NCI-H526 treated with DMSO at 0.1 percent for 48 hours (cell line): ENCODE measurements around the gene RPL7L1.
"Not testable (repeated sequence)": the region's sequence is repeated elsewhere in the genome, so short reads cannot be mapped to it uniquely, and the experiment has no call there.

Source experiments
- DNase-seq: peaks from one replicate; lab custom pipeline; 2025; lab: John Stamatoyannopoulos, UW

RPL7L1 gene

DNA sequence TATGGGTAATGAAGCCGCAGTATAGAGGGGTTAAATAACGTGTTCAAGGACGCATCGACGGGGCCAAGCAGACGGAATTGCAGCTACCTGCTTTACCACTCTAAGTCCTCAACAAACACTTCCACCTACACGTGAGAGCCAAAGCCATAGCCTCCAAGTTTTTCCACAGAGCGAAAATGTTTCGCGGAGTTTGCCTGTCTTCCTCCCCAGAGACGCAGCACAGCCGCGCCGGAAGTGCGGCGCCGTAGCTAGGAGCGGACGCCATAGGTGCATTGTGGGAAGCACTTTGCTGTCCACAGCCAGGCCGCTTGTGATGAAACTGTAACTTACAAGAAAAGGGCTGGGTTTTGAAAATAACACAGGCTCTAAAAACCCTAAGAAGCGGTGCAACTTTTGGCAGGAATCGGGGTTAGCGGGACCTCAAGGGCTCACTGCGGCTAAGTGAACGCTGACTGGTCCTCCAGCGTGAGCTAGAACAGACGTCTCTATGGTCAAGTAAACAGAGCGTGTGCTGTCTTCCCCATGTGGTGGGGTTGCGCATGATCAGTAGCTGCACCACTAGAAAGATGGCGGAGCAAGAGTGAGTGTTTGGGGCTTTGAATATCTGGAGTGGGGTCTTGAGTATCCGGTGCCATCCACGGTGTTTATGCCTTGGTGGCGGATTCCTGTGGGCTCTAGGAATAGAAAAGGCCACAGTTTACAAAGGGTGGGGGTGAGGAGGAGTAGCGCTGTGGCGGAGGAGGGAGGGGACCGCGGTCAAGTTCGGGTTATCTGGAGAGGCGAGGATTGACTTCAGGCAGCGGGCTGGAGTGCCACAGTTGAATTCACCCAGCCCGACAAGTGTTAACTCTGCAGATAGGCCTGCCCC, at the start of gene RPL7L1:
TSS of gene RPL7L1 (plus strand) at position 245 of the 868 bp plus-strand sequence. CDS start at position 540, 295 bp downstream.
- peak; percentile 85 for DNase-seq

GRCh38 chr6:42831237-42831636, 48.2 kb upstream of the RPL7L1 start:
- no peak for DNase-seq

- no peak for DNase-seq
Measured at GRCh38 chr6:42834056-42834455, 45.4 kb upstream of the RPL7L1 start.

- no peak for DNase-seq
Measured at GRCh38 chr6:42841844-42842584, 37.4 kb upstream of the RPL7L1 start.

DNA sequence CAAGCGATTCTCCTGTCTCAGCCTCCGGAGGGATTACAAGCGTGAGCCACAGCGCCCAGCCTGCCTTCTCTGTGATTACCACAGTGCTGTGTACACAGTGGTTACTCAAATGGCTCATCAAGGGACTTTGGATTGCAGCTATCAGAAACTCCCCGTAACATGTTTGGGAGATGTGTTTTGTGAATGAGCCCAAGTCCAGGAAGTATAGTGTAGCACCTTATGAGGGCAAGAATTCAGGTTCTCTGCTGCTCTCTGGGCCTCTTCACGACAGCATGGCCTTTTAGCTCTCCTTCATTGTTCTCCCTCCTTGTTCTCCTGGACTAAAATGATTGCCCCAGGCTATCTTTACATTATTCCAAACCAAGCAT, 34.1 kb upstream of the RPL7L1 start:
- no peak for DNase-seq

- DNase-seq = no peak
Measured at GRCh38 chr6:42846505-42846904, 32.9 kb upstream of the RPL7L1 start.

- DNase-seq = no peak
Measured at GRCh38 chr6:42848700-42849099, 30.7 kb upstream of the RPL7L1 start.

DNA sequence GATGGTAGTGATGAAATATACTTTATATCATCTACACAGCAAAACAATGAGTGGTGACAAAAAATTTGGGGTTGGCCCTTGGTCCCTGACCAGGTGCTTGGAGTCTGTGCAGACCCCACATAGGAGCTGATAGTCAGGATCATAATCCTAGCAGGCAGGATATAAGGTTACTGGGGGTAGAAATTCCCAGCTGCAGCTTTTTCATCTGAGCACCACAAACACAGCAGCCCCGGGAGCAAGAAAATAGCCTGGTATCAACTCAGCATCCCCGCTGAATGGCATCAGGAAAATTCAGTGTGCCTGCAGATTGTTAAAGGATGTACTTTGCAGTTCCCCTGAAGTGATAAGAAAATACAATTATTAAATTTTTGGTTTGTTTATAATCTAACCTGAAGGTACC, 27.8 kb upstream of the RPL7L1 start:
- DNase-seq = no peak

DNA sequence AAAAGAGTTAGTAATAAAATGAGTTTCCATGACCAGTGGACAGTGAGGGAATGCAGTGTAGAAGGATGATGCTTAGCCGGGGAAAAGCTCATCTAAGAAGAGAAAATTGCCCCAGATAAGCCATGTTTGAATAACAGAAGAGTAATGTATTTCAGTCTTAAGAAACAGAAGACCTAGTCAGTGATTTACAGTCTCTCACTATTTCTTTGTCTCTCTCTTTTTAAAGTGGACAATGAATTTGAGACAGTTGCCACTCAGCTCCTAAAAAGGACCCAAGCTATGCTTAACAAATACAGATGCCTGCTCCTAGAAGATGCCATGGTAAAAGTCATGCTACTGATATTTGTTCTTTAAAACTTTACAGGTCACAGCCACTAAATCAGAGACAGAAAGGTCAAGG, 19.4 kb upstream of the RPL7L1 start:
- DNase-seq = no peak

- DNase-seq = no peak
Measured at GRCh38 chr6:42860481-42860880, 18.9 kb upstream of the RPL7L1 start.

- no peak for DNase-seq
Measured at GRCh38 chr6:42864602-42865001, 14.8 kb upstream of the RPL7L1 start.

GRCh38 chr6:42870145-42870936, 9.1 kb upstream of the RPL7L1 start:
- DNase-seq = no peak

- DNase-seq = no peak
Measured at GRCh38 chr6:42871711-42872110, 7.7 kb upstream of the RPL7L1 start.

GRCh38 chr6:42873313-42873712, 6.1 kb upstream of the RPL7L1 start:
- DNase-seq = no peak

DNA sequence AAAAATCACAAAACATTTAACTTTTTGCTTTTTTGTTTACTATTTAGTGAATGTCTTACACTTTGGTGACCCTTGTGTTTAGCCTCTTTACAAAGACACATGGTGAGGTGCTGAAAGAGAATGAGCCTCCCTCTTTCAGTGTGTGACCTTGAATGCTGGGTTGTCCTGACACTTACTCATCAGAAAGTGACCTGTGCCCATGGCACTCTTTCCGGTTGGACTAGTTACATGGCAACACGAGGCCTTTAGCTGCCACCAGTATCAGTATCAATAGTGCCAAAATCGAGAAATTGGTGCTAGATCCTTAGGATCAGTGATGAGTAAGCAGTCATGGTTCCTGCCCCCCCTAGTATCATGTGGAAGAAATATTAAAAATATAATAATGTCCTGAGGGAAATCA, 1.7 kb upstream of the RPL7L1 start:
- DNase-seq = no peak

DNA sequence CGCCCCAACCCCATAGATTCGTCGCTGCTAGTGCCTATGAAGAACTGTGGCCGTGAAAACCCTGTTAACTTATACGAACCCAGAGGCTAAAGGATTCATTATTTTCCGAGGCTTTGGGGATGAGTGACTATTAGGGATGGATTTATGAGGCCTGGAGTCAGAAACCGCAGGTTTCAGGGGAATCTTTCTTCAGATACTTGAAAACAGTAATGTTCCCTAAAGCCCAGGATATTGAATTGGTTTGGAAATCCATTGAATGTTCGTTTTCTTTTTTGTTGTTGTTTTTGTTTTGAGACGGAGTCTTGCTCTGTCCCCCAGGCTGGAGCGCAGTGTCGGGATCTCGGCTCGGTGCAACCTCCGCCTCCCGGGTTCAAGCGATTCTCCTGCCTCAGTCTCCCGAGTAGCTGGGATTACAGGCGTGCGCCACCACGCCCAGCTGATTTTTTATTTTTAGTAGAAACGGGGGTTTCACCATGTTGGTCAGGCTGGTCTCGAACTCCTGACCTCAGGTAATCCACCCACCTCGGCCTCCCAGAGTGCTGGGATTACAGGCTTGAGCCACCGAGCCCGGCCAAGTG, 913 bp downstream of the RPL7L1 start:
- DNase-seq = not testable (repeated sequence)

DNA sequence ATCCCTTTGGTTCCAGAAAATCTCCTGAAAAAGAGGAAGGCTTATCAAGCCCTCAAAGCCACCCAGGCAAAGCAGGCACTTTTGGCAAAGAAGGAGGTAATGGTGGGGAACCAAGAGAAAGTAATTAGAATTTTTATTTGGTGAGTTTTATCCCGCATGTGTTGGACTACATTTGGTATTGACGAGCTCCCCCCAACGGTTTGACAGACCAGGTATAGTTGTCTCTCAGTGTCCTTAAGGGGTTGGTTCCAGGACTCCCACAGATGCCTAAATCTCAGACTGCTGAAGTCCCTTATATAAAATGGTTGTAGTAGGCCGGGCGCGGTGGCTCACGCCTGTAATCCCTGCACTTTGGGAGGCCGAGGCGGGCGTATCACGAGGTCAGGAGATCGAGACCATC, 1.5 kb downstream of the RPL7L1 start:
- DNase-seq = not testable (repeated sequence)

DNA sequence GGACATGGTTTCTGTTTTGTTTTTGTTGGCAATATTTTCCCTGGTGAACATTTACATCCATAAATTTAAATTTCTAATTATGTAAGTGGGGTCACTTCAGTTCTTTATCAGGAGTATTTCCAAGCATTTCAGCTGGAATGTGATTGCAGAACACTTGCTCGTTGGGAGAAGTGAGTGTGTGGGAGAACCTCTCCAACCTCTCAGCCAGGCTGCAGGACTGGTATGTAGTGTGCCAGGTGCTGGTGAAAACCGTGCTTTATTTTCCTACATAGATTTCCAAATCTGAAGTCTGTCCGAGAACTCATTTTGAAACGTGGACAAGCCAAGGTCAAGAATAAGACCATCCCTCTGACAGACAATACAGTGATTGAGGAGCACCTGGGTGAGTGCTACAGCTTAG, 6.3 kb downstream of the RPL7L1 start:
- DNase-seq = no peak

DNA sequence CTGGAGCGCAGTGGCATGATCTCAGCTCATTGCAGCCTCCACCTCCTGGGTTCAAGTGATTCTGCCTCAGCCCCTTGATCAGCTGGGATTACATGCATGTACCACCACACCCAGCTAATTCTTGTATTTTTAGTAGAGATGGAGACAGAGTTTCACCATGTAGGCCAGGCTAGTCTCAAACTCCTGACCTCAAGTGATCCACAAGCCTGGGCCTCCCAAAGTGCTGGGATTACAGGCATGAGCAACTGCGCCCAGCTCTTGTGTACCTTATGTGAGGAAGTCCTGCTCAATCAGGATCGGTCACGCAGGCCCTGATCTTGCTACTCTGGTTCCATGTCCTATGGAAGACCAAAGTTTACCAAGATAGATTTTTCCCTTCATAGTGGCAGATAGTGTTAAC, 8.8 kb downstream of the RPL7L1 start:
- not testable (repeated sequence) for DNase-seq

DNA sequence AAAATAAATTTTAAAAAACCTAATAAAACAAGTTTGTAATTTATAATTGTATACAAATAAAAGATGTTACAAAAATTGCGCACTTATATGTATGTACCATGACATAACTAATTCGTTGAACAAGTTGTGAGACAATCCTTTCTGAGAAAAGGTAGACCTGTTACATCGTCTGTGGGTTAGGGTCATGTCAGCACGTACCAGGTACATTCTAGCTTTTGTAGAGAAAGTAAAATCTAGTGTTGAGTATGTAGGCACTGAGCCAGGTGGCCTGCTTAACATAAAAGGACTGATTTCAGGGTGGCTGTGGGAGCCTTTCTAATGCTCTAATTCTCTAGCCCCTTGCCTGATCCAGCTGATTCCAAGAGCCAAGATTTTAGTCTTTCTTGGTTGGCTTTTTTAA, 10.4 kb downstream of the RPL7L1 start:
- no peak for DNase-seq

DNA sequence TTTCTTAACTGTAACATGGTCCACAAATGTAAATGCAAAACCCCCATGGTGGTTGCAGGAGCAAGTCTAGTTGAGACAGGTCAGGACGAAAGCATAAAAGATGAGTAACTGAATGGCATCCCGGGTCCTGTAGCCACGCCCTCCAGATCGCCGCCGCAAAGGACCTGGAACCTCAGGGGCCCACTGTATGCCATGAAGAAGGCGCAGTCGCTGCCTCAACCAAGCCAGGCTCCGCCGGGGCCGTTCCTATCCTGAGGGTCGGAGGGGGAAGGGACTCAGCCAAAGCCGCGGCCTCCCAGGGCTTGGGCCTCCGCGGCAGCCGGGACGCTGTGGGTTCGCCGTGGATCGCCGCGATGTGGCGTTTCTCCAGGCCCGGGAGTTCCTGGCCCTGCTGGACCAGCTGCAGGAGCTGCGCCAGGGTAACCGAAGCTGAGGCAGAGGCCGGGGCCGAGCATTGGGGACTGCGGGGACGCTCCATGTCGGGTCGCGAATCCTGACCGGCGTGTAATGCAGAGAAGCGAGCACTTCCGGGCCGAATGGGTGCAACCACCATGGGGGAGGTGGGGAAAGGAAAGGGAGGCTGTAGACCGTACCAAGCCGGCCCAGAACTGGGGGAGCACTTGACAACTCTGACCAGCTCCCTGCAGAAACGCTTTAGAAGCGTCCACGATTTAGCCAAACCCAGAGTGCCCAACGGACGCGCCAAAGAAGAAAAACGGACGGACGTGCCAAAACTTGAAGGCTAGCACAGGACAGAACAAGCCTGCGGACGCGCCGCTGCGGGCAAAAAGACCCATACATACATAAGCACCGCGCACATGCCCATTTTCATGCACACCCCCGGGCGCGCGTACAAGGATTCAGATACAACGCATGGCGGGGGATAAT, 11.1 kb downstream of the RPL7L1 start:
- DNase-seq = peak; percentile 92
